ENCODE results near the gene ZFC3H1. TPM values are rescaled to one million over a fixed set of nuclear protein-coding genes. Genes with fewer than 3 reads are reported as not detected.
"Not testable (repeated sequence)": the region's sequence is repeated elsewhere in the genome, so short reads cannot be mapped to it uniquely, and the experiment has no call there.

ZFC3H1 gene
- total RNA-seq, 4 donors from 2014 or later = 12.6 to 80.7 (median 51.2) TPM

GRCh38 chr12:71703206-71703605 is 39.6 kb upstream of the ZFC3H1 start:
- Histone ChIP-seq H3K27me3 (no peaks in the 10 kb centered on the region), H3K9me3 (no peaks in the 10 kb centered on the region), H3K4me1 (no peaks in the 10 kb centered on the region), H3K27ac (no peak overlapping the region), H3K4me3 (no peak overlapping the region), H3K36me3 (no peaks in the 10 kb centered on the region)
- no peak for TF ChIP-seq POLR2A (IDR thresholded peaks at IDR 0.05)
- TF ChIP-seq, protein P1, sequence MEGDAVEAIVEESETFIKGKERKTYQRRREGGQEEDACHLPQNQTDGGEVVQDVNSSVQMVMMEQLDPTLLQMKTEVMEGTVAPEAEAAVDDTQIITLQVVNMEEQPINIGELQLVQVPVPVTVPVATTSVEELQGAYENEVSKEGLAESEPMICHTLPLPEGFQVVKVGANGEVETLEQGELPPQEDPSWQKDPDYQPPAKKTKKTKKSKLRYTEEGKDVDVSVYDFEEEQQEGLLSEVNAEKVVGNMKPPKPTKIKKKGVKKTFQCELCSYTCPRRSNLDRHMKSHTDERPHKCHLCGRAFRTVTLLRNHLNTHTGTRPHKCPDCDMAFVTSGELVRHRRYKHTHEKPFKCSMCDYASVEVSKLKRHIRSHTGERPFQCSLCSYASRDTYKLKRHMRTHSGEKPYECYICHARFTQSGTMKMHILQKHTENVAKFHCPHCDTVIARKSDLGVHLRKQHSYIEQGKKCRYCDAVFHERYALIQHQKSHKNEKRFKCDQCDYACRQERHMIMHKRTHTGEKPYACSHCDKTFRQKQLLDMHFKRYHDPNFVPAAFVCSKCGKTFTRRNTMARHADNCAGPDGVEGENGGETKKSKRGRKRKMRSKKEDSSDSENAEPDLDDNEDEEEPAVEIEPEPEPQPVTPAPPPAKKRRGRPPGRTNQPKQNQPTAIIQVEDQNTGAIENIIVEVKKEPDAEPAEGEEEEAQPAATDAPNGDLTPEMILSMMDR (IDR thresholded peaks at IDR 0.05) = no peak
- intact Hi-C loops (cut with DNase I; ENCODE audit: low total_unique reads) = no loop called here
- no peak for DNase-seq

DNA sequence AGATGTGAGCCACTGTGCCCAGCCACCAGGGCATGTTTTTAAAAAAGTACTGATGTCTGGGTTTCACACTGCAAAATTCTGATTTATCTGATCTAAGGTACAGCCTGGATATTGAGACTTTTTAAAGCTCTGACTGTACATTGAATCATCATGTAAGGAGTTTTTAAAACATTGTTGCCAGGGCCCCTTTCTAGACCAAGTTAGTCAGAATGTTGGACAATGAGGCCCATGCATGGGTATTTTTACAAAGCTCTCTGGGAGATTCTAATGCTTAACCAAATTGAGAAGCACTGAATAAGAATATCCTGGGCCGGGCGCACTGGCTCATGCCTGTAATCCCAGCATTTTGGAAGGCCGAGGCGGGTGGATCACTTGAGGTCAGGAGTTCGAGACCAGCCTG is 38.9 kb upstream of the ZFC3H1 start:
- TF ChIP-seq, protein P1 (IDR thresholded peaks at IDR 0.05) = no peak
- no peak for TF ChIP-seq POLR2A (IDR thresholded peaks at IDR 0.05)
- Histone ChIP-seq H3K36me3 (no peaks in the 10 kb centered on the region), H3K27ac (no peak overlapping the region), H3K9me3 (no peaks in the 10 kb centered on the region), H3K4me3 (no peak overlapping the region), H3K27me3 (no peaks in the 10 kb centered on the region), H3K4me1 (no peaks in the 10 kb centered on the region)
- intact Hi-C loops (cut with DNase I; ENCODE audit: low total_unique reads) = no loop called here
- no peak for DNase-seq

DNA sequence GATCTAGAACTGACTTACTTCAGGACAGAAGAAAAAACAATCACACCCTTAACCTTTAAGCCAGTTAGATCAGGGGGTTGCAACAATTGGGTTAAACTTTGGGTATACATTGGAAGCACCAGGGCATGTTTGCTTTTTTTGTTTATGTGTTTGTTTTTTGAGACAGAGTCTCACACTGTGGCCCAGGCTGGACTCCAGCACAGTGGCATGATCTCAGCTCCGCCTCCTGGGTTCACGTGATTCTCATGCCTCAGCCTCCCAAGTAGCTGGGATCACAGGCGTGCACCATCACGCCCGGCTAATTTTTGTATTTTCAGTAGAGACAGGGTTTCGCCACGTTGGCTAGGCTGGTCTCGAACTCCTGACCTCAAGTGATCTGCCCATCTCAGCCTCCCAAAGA is 38.5 kb upstream of the ZFC3H1 start:
- DNase-seq; H3K27me3 ChIP-seq; H3K9me3 ChIP-seq; H3K4me1 ChIP-seq; H3K4me3 ChIP-seq; H3K36me3 ChIP-seq; intact Hi-C loops (cut with DNase I; ENCODE audit: low total_unique reads); H3K27ac ChIP-seq: not testable (repeated sequence)

DNA sequence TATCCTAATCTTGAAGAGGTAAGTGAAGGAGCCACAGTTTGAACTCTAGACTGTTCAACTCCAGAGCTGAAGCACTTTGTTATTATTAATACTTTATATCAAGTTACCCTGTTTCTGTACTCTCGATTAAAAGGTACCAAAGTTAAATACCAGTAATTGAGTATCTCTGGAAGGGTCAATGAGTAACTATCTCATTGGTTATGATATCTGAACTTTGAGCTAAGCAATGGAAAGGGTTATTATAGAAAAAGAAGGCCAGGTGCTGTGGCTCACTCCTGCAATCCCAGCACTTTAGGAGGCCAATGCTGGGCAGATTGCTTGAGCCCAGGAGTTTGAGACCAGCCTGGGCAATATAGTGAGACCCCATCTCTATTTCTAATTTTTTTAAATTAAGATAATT is 32.1 kb upstream of the ZFC3H1 start:
- intact Hi-C loops (cut with DNase I; ENCODE audit: low total_unique reads) = no loop called here
- Histone ChIP-seq H3K27ac (no peak overlapping the region), H3K27me3 (no peaks in the 10 kb centered on the region), H3K9me3 (no peaks in the 10 kb centered on the region), H3K4me3 (no peak overlapping the region), H3K4me1 (no peaks in the 10 kb centered on the region), H3K36me3 (no peaks in the 10 kb centered on the region)
- TF ChIP-seq POLR2A (IDR thresholded peaks at IDR 0.05) = no peak
- no peak for DNase-seq

GRCh38 chr12:71694099-71694820 is 30.6 kb upstream of the ZFC3H1 start:
- Histone ChIP-seq H3K36me3 (no peaks in the 10 kb centered on the region), H3K27me3 (no peaks in the 10 kb centered on the region), H3K4me3 (no peak overlapping the region), H3K4me1 (no peaks in the 10 kb centered on the region), H3K27ac (no peak overlapping the region), H3K9me3 (no peaks in the 10 kb centered on the region)
- intact Hi-C loops (cut with DNase I; ENCODE audit: low total_unique reads) = no loop called here
- TF ChIP-seq POLR2A (IDR thresholded peaks at IDR 0.05) = no peak
- TF ChIP-seq, protein P1 (IDR thresholded peaks at IDR 0.05) = no peak
- DNase-seq = no peak

- H3K9me3 ChIP-seq; H3K4me1 ChIP-seq; DNase-seq; H3K4me3 ChIP-seq; H3K27me3 ChIP-seq; intact Hi-C loops (cut with DNase I; ENCODE audit: low total_unique reads); H3K36me3 ChIP-seq; H3K27ac ChIP-seq: not testable (repeated sequence)
Observed at GRCh38 chr12:71693651-71694050, 30.0 kb upstream of the ZFC3H1 start.

- no peaks in the 10 kb centered on the region for H3K27me3 ChIP-seq
- no peak overlapping the region for H3K27ac ChIP-seq
- intact Hi-C loops (cut with DNase I; ENCODE audit: low total_unique reads) = no loop called here
- DNase-seq = no peak
- no peaks in the 10 kb centered on the region for H3K36me3 ChIP-seq
- H3K4me1 ChIP-seq = no peaks in the 10 kb centered on the region
- no peaks in the 10 kb centered on the region for H3K9me3 ChIP-seq
- TF ChIP-seq, protein P1 (IDR thresholded peaks at IDR 0.05) = no peak
- no peak for TF ChIP-seq POLR2A (IDR thresholded peaks at IDR 0.05)
- no peak overlapping the region for H3K4me3 ChIP-seq
Observed at GRCh38 chr12:71693126-71693525, 29.5 kb upstream of the ZFC3H1 start.

Data from uterus (tissue), 4 donors.